Hepatocyte (in vitro differentiated cells): ENCODE results near the gene RBL2.

Experiments
- EZH2 ChIP-seq: fragments of 200-600 bp; sonication (generic); IDR thresholded peaks from 2 replicates; pipeline ENCODE4 v1.6.1; 2016; ENCODE audit warnings: antibody characterized with exemption, mild to moderate bottlenecking, borderline replicate concordance
- TF ChIP-seq, protein P1 (sequence below): fragments of 200-600 bp; sonication (generic); IDR thresholded peaks from 2 replicates; pipeline ENCODE4 v1.5.1; 2016; ENCODE audit warnings: antibody characterized with exemption, mild to moderate bottlenecking; ENCODE audit not compliant: poor library complexity

DNA sequence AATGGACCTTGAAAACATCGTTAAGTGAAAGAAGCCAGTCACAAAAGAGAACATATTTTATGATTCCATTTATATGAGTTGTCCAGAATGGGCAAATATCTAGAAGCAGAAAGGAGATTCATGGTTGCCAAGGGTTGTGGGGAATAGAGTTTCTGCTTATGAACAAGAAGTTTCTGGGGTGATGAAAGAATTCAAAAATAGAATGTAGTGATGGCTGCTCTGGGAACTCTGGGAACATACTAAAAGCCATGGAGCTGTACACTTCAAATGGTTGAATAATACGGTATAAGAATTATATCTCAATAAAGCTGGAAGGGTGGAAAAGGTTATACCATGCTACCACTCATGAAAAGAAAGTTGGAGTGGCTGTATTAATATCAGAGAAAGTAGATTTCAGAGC is 50.3 kb downstream of the RBL2 start:
- TF ChIP-seq, protein P1, sequence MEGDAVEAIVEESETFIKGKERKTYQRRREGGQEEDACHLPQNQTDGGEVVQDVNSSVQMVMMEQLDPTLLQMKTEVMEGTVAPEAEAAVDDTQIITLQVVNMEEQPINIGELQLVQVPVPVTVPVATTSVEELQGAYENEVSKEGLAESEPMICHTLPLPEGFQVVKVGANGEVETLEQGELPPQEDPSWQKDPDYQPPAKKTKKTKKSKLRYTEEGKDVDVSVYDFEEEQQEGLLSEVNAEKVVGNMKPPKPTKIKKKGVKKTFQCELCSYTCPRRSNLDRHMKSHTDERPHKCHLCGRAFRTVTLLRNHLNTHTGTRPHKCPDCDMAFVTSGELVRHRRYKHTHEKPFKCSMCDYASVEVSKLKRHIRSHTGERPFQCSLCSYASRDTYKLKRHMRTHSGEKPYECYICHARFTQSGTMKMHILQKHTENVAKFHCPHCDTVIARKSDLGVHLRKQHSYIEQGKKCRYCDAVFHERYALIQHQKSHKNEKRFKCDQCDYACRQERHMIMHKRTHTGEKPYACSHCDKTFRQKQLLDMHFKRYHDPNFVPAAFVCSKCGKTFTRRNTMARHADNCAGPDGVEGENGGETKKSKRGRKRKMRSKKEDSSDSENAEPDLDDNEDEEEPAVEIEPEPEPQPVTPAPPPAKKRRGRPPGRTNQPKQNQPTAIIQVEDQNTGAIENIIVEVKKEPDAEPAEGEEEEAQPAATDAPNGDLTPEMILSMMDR, result no peak
- no peak for TF ChIP-seq EZH2
